GM23338 (cell line): ENCODE data around the gene TECTA. TPM values are rescaled to one million over a fixed set of nuclear protein-coding genes. Genes with fewer than 3 reads are reported as not detected.
"Not testable (repeated sequence)": the region's sequence is repeated elsewhere in the genome, so short reads cannot be mapped to it uniquely, and the experiment has no call there.

Experiments used
- ATAC-seq: fragments of 200-7000 bp; cut with Tn5 transposase; 3 replicates; pipeline ENCODE4 v1.9.1; 2020
- DNase-seq: peaks from one replicate; pipeline ENCODE4 v3.0.0-alpha.2; 2015; ENCODE audit warnings: low spot score
- H2AFZ ChIP-seq: fragments of 200-600 bp; sonication (generic); 2 replicates; pipeline ENCODE4 v1.8.0; 2016; ENCODE audit warnings: antibody characterized with exemption, mild to moderate bottlenecking, moderate library complexity
- H3F3A ChIP-seq: fragments of 200-600 bp; sonication (generic); replicated peaks from 2 replicates; pipeline ENCODE4 v1.8.0; 2017; ENCODE audit warnings: antibody characterized with exemption, mixed run types, low read depth
- H3K27ac ChIP-seq: fragments of 200-600 bp; sonication (generic); 2 replicates; pipeline ENCODE4 v1.6.1; 2016; ENCODE audit warnings: low read depth
- H3K27me3 ChIP-seq: fragments of 200-600 bp; sonication (generic); 2 replicates; pipeline ENCODE4 v1.8.0; 2016; ENCODE audit warnings: mild to moderate bottlenecking, mixed run types, moderate library complexity; ENCODE audit not compliant: insufficient read depth
- H3K36me3 ChIP-seq: fragments of 200-600 bp; sonication (generic); 2 replicates; pipeline ENCODE4 v1.8.0; 2016; ENCODE audit warnings: mild to moderate bottlenecking; ENCODE audit not compliant: insufficient read depth
- H3K4me1 ChIP-seq: fragments of 200-600 bp; sonication (generic); 2 replicates; pipeline ENCODE4 v1.8.0; 2016; ENCODE audit warnings: mild to moderate bottlenecking, moderate library complexity; ENCODE audit not compliant: insufficient read depth
- H3K4me2 ChIP-seq: fragments of 200-600 bp; sonication (generic); 2 replicates; pipeline ENCODE4 v1.7.1; 2017; ENCODE audit warnings: mixed run types
- H3K4me3 ChIP-seq: fragments of 200-600 bp; sonication (generic); 2 replicates; pipeline ENCODE4 v1.6.1; 2016; ENCODE audit warnings: mixed run types
- H3K79me2 ChIP-seq: fragments of 200-600 bp; sonication (generic); replicated peaks from 2 replicates; pipeline ENCODE4 v1.8.0; 2017; ENCODE audit warnings: mild to moderate bottlenecking; ENCODE audit not compliant: insufficient read depth
- H3K9me2 ChIP-seq: fragments of 200-600 bp; sonication (generic); 2 replicates; pipeline ENCODE4 v1.8.0; 2017; ENCODE audit not compliant: insufficient read depth
- H4K20me1 ChIP-seq: fragments of 200-600 bp; sonication (generic); replicated peaks from 2 replicates; pipeline ENCODE4 v1.8.0; 2017; ENCODE audit warnings: mild to moderate bottlenecking; ENCODE audit not compliant: insufficient read depth
- H3K27ac Mint-ChIP-seq: 2 replicates; pipeline ENCODE4 v1.8.0; 2020; ENCODE audit warnings: inconsistent platforms, mild to moderate bottlenecking, moderate library complexity, mixed read lengths
- H3K27me3 Mint-ChIP-seq: 3 replicates; pipeline ENCODE4 v1.8.0; 2022; ENCODE audit warnings: low read depth, mild to moderate bottlenecking, moderate library complexity, mixed read lengths, inconsistent platforms; ENCODE audit not compliant: insufficient read depth, poor library complexity
- H3K36me3 Mint-ChIP-seq: 3 replicates; pipeline ENCODE4 v1.8.0; 2021; ENCODE audit warnings: low read depth, mild to moderate bottlenecking, inconsistent platforms, moderate library complexity, mixed read lengths
- H3K4me1 Mint-ChIP-seq: 3 replicates; pipeline ENCODE4 v1.8.0; 2020; ENCODE audit warnings: mild to moderate bottlenecking, inconsistent platforms, mixed read lengths
- H3K4me3 Mint-ChIP-seq: 3 replicates; pipeline ENCODE4 v1.8.0; 2021; ENCODE audit warnings: moderate library complexity, mild to moderate bottlenecking, inconsistent platforms, mixed read lengths
- H3K9me3 Mint-ChIP-seq: 3 replicates; pipeline ENCODE4 v1.8.0; 2020; ENCODE audit warnings: moderate library complexity, mild to moderate bottlenecking, inconsistent platforms, mixed read lengths
- CREB1 ChIP-seq: fragments of 250-450 bp; sonication (Bioruptor Pico); IDR thresholded peaks from 2 replicates; pipeline ENCODE4 v1.5.0; 2020; ENCODE audit warnings: low read depth, mild to moderate bottlenecking, moderate library complexity
- ETS1 ChIP-seq: IDR thresholded peaks from 2 replicates; pipeline ENCODE4 v1.6.1; 2016; ENCODE audit warnings: antibody characterized with exemption
- EZH2 ChIP-seq: fragments of 200-600 bp; sonication (generic); IDR thresholded peaks from one replicate; pipeline ENCODE4 v1.8.0; 2017; ENCODE audit warnings: antibody characterized with exemption, mild to moderate bottlenecking, low read depth; ENCODE audit not compliant: unreplicated experiment
- EZH2phosphoT487 ChIP-seq: fragments of 200-600 bp; sonication (generic); IDR thresholded peaks from one replicate; pipeline ENCODE4 v1.8.1; 2018; ENCODE audit warnings: antibody characterized with exemption; ENCODE audit not compliant: unreplicated experiment
- JUNB ChIP-seq: IDR thresholded peaks from one replicate; pipeline ENCODE4 v1.6.1; 2016; ENCODE audit warnings: antibody characterized with exemption; ENCODE audit not compliant: unreplicated experiment
- NANOG ChIP-seq: IDR thresholded peaks from 2 replicates; pipeline ENCODE4 v1.6.1; 2016; ENCODE audit warnings: antibody characterized with exemption, borderline replicate concordance
- POLR2AphosphoS5 ChIP-seq: IDR thresholded peaks from 2 replicates; pipeline ENCODE4 v1.6.1; 2016; ENCODE audit warnings: antibody characterized with exemption, low read depth
- STAT1 ChIP-seq: IDR thresholded peaks from one replicate; pipeline ENCODE4 v1.6.1; 2016; ENCODE audit warnings: antibody characterized with exemption; ENCODE audit not compliant: unreplicated experiment
- ZNF114 ChIP-seq: fragments of 250-450 bp; sonication (Bioruptor Pico); IDR thresholded peaks from 2 replicates; pipeline ENCODE4 v1.5.0; 2020; ENCODE audit warnings: mild to moderate bottlenecking, moderate library complexity
- ZNF331 ChIP-seq: fragments of 250-450 bp; sonication (Bioruptor Pico); IDR thresholded peaks from 2 replicates; pipeline ENCODE4 v1.5.0; 2020; ENCODE audit warnings: low read depth, mild to moderate bottlenecking, moderate library complexity
- polyA plus RNA-seq: library from polyadenylated mRNA; unstranded; fragments of >200 nt; fragmentation: Nextera tagmentation; extraction: Ambion mirVana; gene quantifications from 2 replicates; pipeline ENCODE4 v1.2.1, GENCODE V29; 2016
- total RNA-seq: library from RNA; depleted of rRNA; stranded (reverse); fragments of >200 nt; shearing (Covaris generic); gene quantifications from 2 replicates; pipeline ENCODE4 v1.2.3, GENCODE V29; 2014
- TF ChIP-seq, protein P1 (sequence below), 2 experiments: fragments of 200-600 bp in 1 of 2; sonication (generic) in 1 of 2; conservative IDR thresholded peaks; 2 replicates each; pipeline versions ENCODE4 v1.5.1 to v1.6.1; 2016 to 2017; ENCODE audit warnings: antibody characterized with exemption in 2 of 2, low read depth in 2 of 2, mild to moderate bottlenecking in 2 of 2, moderate library complexity in 1 of 2
- TF ChIP-seq, protein P2 (sequence below): IDR thresholded peaks from one replicate; pipeline ENCODE4 v1.6.1; 2018; ENCODE audit warnings: antibody characterized with exemption; ENCODE audit not compliant: unreplicated experiment

TECTA gene
- total and polyA plus RNA-seq, 2 experiments from 2014 or later, result 0.34 to 0.69 TPM

GRCh38 chr11:121240001-121240400, 139.0 kb downstream of the TECTA start:
- not testable (repeated sequence) for H3K36me3 Mint-ChIP-seq, H3K27me3 ChIP-seq, H4K20me1 ChIP-seq, ATAC-seq, H3K36me3 ChIP-seq, H3K79me2 ChIP-seq, H3K4me3 ChIP-seq, H3K27me3 Mint-ChIP-seq, H3K4me3 Mint-ChIP-seq, H3K9me2 ChIP-seq, H3K27ac Mint-ChIP-seq, DNase-seq, H3K4me2 ChIP-seq, H3K9me3 Mint-ChIP-seq, H3K27ac ChIP-seq, H3F3A ChIP-seq, H2AFZ ChIP-seq
- H3K4me1 ChIP-seq, result peaks cover 30% of the 10 kb centered on the region
- H3K4me1 Mint-ChIP-seq, result peaks cover 44% of the 10 kb centered on the region

- no peaks in the 10 kb centered on the region for H3K27me3 ChIP-seq
- H3K4me3 Mint-ChIP-seq, result no peak overlapping the region
- H3K27ac ChIP-seq, result no peak overlapping the region
- peaks cover 3% of the 10 kb centered on the region for H3K27me3 Mint-ChIP-seq
- H3K27ac Mint-ChIP-seq, result no peak overlapping the region
- peaks cover 3% of the 10 kb centered on the region; the same call in 1 of the 3 replicates for H3K36me3 Mint-ChIP-seq
- peaks cover 22% of the 10 kb centered on the region for H3K4me1 ChIP-seq
- no peaks in the 10 kb centered on the region for H3K79me2 ChIP-seq
- H3K36me3 ChIP-seq, result no peaks in the 10 kb centered on the region
- H3K9me2 ChIP-seq, result 0 out of 2 replicates have a peak, but pooled peaks cover 3% of the 10 kb centered on the region
- no peak for ATAC-seq
- H3K4me3 ChIP-seq, result no peak overlapping the region
- H3F3A ChIP-seq, result no peaks in the 10 kb centered on the region
- no peak for DNase-seq
- no peaks in the 10 kb centered on the region for H4K20me1 ChIP-seq
- H3K9me3 Mint-ChIP-seq, result no peaks in the 10 kb centered on the region
- no peak overlapping the region for H3K4me2 ChIP-seq
- peaks cover 36% of the 10 kb centered on the region for H3K4me1 Mint-ChIP-seq
- H2AFZ ChIP-seq, result no peak overlapping the region; the same call in 1 of the 2 replicates
- TF ChIP-seq ZNF114 (CRISPR knock-in tag) (no peak), POLR2AphosphoS5 (no peak), ETS1 (no peak), EZH2phosphoT487 (no peak), CREB1 (CRISPR knock-in tag) (no peak), JUNB (no peak), ZNF331 (no peak), NANOG (no peak), EZH2 (no peak), STAT1 (no peak)
- TF ChIP-seq, protein P1, sequence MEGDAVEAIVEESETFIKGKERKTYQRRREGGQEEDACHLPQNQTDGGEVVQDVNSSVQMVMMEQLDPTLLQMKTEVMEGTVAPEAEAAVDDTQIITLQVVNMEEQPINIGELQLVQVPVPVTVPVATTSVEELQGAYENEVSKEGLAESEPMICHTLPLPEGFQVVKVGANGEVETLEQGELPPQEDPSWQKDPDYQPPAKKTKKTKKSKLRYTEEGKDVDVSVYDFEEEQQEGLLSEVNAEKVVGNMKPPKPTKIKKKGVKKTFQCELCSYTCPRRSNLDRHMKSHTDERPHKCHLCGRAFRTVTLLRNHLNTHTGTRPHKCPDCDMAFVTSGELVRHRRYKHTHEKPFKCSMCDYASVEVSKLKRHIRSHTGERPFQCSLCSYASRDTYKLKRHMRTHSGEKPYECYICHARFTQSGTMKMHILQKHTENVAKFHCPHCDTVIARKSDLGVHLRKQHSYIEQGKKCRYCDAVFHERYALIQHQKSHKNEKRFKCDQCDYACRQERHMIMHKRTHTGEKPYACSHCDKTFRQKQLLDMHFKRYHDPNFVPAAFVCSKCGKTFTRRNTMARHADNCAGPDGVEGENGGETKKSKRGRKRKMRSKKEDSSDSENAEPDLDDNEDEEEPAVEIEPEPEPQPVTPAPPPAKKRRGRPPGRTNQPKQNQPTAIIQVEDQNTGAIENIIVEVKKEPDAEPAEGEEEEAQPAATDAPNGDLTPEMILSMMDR (conservative IDR thresholded peaks at IDR 0.05; ENCODE audit: low read depth in 2 of 2), result no peak
- TF ChIP-seq, protein P2, sequence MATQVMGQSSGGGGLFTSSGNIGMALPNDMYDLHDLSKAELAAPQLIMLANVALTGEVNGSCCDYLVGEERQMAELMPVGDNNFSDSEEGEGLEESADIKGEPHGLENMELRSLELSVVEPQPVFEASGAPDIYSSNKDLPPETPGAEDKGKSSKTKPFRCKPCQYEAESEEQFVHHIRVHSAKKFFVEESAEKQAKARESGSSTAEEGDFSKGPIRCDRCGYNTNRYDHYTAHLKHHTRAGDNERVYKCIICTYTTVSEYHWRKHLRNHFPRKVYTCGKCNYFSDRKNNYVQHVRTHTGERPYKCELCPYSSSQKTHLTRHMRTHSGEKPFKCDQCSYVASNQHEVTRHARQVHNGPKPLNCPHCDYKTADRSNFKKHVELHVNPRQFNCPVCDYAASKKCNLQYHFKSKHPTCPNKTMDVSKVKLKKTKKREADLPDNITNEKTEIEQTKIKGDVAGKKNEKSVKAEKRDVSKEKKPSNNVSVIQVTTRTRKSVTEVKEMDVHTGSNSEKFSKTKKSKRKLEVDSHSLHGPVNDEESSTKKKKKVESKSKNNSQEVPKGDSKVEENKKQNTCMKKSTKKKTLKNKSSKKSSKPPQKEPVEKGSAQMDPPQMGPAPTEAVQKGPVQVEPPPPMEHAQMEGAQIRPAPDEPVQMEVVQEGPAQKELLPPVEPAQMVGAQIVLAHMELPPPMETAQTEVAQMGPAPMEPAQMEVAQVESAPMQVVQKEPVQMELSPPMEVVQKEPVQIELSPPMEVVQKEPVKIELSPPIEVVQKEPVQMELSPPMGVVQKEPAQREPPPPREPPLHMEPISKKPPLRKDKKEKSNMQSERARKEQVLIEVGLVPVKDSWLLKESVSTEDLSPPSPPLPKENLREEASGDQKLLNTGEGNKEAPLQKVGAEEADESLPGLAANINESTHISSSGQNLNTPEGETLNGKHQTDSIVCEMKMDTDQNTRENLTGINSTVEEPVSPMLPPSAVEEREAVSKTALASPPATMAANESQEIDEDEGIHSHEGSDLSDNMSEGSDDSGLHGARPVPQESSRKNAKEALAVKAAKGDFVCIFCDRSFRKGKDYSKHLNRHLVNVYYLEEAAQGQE, result no peak
These were observed 139.7 kb downstream of the TECTA start for GRCh38 chr11:121240650-121241303.
